Measurements from ENCODE around the gene COL12A1. TPM values are rescaled to one million over a fixed set of nuclear protein-coding genes. Genes with fewer than 3 reads are reported as not detected.

COL12A1 gene
- total and polyA plus RNA-seq, 2 of the 13 experiments (the other 11 are each of a cell fraction or from before 2014, with no cell fraction given), result 0.02 TPM; not detected in 1

GRCh38 chr6:75250552-75250951 is 44.7 kb upstream of the COL12A1 start:
- no peak overlapping the region for H3K4me2 ChIP-seq (ENCODE audit: low read depth, low read length)
- no peak for DNase-seq (ENCODE audit: low spot score)
- H3K4me3 ChIP-seq (replicated peaks in 1 of 3; ENCODE audit: insufficient read depth in 1 of 3, low read depth in 2 of 3, low read length in 3 of 3), result no peak overlapping the region
- no peaks in the 10 kb centered on the region for H4K20me1 ChIP-seq (ENCODE audit: insufficient read depth, low read length)
- ChIA-PET POLR2A (no interaction called here), CTCF (ENCODE audit: low intra/inter-chr PET ratio, low total read pairs) (no interaction called here)
- no peak overlapping the region for H3K27ac ChIP-seq (ENCODE audit: extremely low read length, insufficient read depth, low read length)
- peaks cover 1 to 8% of the 10 kb centered on the region in 2 experiments; a peak in 1 of 5 replicates for H3K36me3 ChIP-seq (replicated peaks in 1 of 2; ENCODE audit: control insufficient read depth in 1 of 2, insufficient read depth in 2 of 2, low read length in 2 of 2)
- no peak overlapping the region for H3K9ac ChIP-seq (ENCODE audit: insufficient read depth, low read depth, low read length)
- WGBS (ENCODE audit: low lambda C conversion rate), result 64% methylated on average over 2 of the region's 2 CpGs
- TF ChIP-seq ZNF205 (CRISPR knock-in tag; IDR thresholded peaks at IDR 0.05) (no peak), U2AF2 (IDR thresholded peaks at IDR 0.05; ENCODE audit: low read depth, low read length) (no peak), JUNB (CRISPR knock-in tag; IDR thresholded peaks at IDR 0.05; ENCODE audit: borderline replicate concordance) (no peak), ZSCAN31 (CRISPR knock-in tag; IDR thresholded peaks at IDR 0.05; ENCODE audit: low read depth) (no peak), ZSCAN29 (CRISPR knock-in tag; conservative IDR thresholded peaks at IDR 0.05) (no peak), ZNF850 (CRISPR knock-in tag; conservative IDR thresholded peaks at IDR 0.05) (no peak), ZNF530 (CRISPR knock-in tag; IDR thresholded peaks at IDR 0.05; ENCODE audit: low read depth) (no peak), ZNF670 (CRISPR knock-in tag; IDR thresholded peaks at IDR 0.05; ENCODE audit: borderline replicate concordance) (no peak), DMAP1 (CRISPR knock-in tag; IDR thresholded peaks at IDR 0.05) (no peak), ZNF564 (CRISPR knock-in tag; IDR thresholded peaks at IDR 0.05) (no peak), LBX2 (CRISPR knock-in tag; IDR thresholded peaks at IDR 0.05; ENCODE audit: borderline replicate concordance) (no peak), GABPA (IDR thresholded peaks at IDR 0.05; ENCODE audit: low read depth, low read length) (no peak), GABPA (CRISPR knock-in tag; IDR thresholded peaks at IDR 0.05; ENCODE audit: low read depth) (no peak), ZNF383 (CRISPR knock-in tag; IDR thresholded peaks at IDR 0.05; ENCODE audit: borderline replicate concordance) (no peak), MAX (IDR thresholded peaks at IDR 0.05) (no peak)
- H3K9me3 ChIP-seq (ENCODE audit: low read length), result no peaks in the 10 kb centered on the region
- no peaks in the 10 kb centered on the region for H3K4me1 ChIP-seq (ENCODE audit: insufficient read depth, low read length)
- ATAC-seq, result no peak
- no peak overlapping the region for H2AFZ ChIP-seq (ENCODE audit: low read length)
- in situ Hi-C loops (cut with HindIII; ENCODE audit: extremely low pct_ligation_motif_present, low pct_unique_long_range_greater_than_20kb), result no loop called here
- intact Hi-C loops (cut with micrococcal nuclease; ENCODE audit: unreplicated experiment), result no loop called here
- no peaks in the 10 kb centered on the region for H3K27me3 ChIP-seq (ENCODE audit: control insufficient read depth in 1 of 2, insufficient read depth in 2 of 2, low read length in 2 of 2)
- FAIRE-seq, result no peak
- no TSS peak for BruUV-seq (replicated peaks)
- H3K79me2 ChIP-seq (ENCODE audit: insufficient read depth, low read length), result no peaks in the 10 kb centered on the region
